PC-3 (cell line): ENCODE measurements around the gene PCDHB2. TPM values are rescaled to one million over a fixed set of nuclear protein-coding genes. Genes with fewer than 3 reads are reported as not detected.
"Not testable (repeated sequence)": the region's sequence is repeated elsewhere in the genome, so short reads cannot be mapped to it uniquely, and the experiment has no call there.

Source experiments
- ATAC-seq: fragments of 200-7000 bp; cut with Tn5 transposase; 2 replicates; pipeline ENCODE4 v1.9.1; 2020; ENCODE audit warnings: mild to moderate bottlenecking, moderate library complexity
- BruUV-seq: library from RNA; stranded (reverse); fragments of 400-500 nt; replicated peaks from 2 replicates; lab custom pipeline; 2021; lab: Mats Ljungman, UMichigan
- CTCF ChIA-PET: fragments of 300-600 bp; sonication (Branson Sonifier 250); formaldehyde crosslinking; loops from one replicate; lab custom pipeline; 2022; ENCODE audit warnings: antibody characterized with exemption; lab: Charles Lee
- POLR2A ChIA-PET: fragments of 300-600 bp; sonication (Branson Sonifier 250); formaldehyde crosslinking; loops from one replicate; lab custom pipeline; 2022; ENCODE audit warnings: antibody characterized with exemption; ENCODE audit not compliant: unreplicated experiment; lab: Charles Lee
- DNase-seq: peaks from one replicate; pipeline ENCODE4 v3.0.0-alpha.2; 2015
- H2AFZ ChIP-seq: fragments of 300-600 bp; sonication (generic); 2 replicates; pipeline ENCODE4 v1.6.0; 2016; ENCODE audit warnings: antibody characterized with exemption, low read length
- H3F3A ChIP-seq: fragments of 300-600 bp; sonication (generic); one replicate; pipeline ENCODE4 v1.6.0; 2017; ENCODE audit warnings: antibody characterized with exemption, low read length, control low read depth, mild to moderate bottlenecking; ENCODE audit not compliant: unreplicated experiment
- H3K27ac ChIP-seq: fragments of 300-600 bp; sonication (generic); 2 replicates; pipeline ENCODE4 v1.5.1; 2016; ENCODE audit warnings: mild to moderate bottlenecking, low read length
- H3K27me3 ChIP-seq: fragments of 300-600 bp; sonication (generic); 2 replicates; pipeline ENCODE4 v1.6.1; 2016; ENCODE audit warnings: low read length, mixed read lengths
- H3K36me3 ChIP-seq: fragments of 300-600 bp; sonication (generic); 2 replicates; pipeline ENCODE4 v1.6.1; 2016; ENCODE audit warnings: low read depth, mixed run types, low read length, mixed read lengths
- H3K4me1 ChIP-seq: fragments of 300-600 bp; sonication (generic); 2 replicates; pipeline ENCODE4 v1.5.1; 2016; ENCODE audit warnings: low read length; ENCODE audit not compliant: insufficient read depth
- H3K4me2 ChIP-seq: fragments of 300-600 bp; sonication (generic); 2 replicates; pipeline ENCODE4 v1.6.0; 2016; ENCODE audit warnings: low read length
- H3K4me3 ChIP-seq: fragments of 300-600 bp; sonication (generic); 2 replicates; pipeline ENCODE4 v1.5.1; 2016; ENCODE audit warnings: mild to moderate bottlenecking, low read length, mixed read lengths
- H3K79me2 ChIP-seq: fragments of 300-600 bp; sonication (generic); 2 replicates; pipeline ENCODE4 v1.6.1; 2017; ENCODE audit warnings: low read length, mixed read lengths
- H3K9ac ChIP-seq: fragments of 300-600 bp; sonication (generic); 2 replicates; pipeline ENCODE4 v1.6.0; 2016; ENCODE audit warnings: mild to moderate bottlenecking, low read length
- H3K9me2 ChIP-seq: fragments of 300-600 bp; sonication (generic); replicated peaks from 2 replicates; pipeline ENCODE4 v1.6.1; 2016; ENCODE audit warnings: mixed run types, low read length, mixed read lengths
- H3K9me3 ChIP-seq: fragments of 300-600 bp; sonication (generic); 2 replicates; pipeline ENCODE4 v1.6.1; 2016; ENCODE audit warnings: low read length, mixed read lengths
- H4K20me1 ChIP-seq: fragments of 300-600 bp; sonication (generic); 2 replicates; pipeline ENCODE4 v1.6.1; 2016; ENCODE audit warnings: low read length, mixed read lengths
- CTCF ChIP-seq: fragments of 300-600 bp; sonication (generic); conservative IDR thresholded peaks from 2 replicates; pipeline ENCODE4 v1.5.1; 2017; ENCODE audit warnings: antibody characterized with exemption, low read depth, mild to moderate bottlenecking, low read length
- EZH2 ChIP-seq: fragments of 300-600 bp; sonication (generic); IDR thresholded peaks from one replicate; pipeline ENCODE4 v1.6.1; 2017; ENCODE audit warnings: antibody characterized with exemption, mild to moderate bottlenecking, low read length; ENCODE audit not compliant: unreplicated experiment
- EZH2phosphoT487 ChIP-seq: fragments of 300-600 bp; sonication (generic); IDR thresholded peaks from 2 replicates; pipeline ENCODE4 v1.6.1; 2018; ENCODE audit warnings: mild to moderate bottlenecking, antibody characterized with exemption, low read length, borderline replicate concordance
- intact Hi-C: fragments of 100-400 bp; cut with micrococcal nuclease; formaldehyde crosslinking; loops from 2 replicates; pipeline ENCODE4 v1.9.0; 2023
- total RNA-seq: library from RNA; depleted of rRNA; stranded (reverse); fragments of >200 nt; gene quantifications from 2 replicates; pipeline ENCODE4 v1.2.3, GENCODE V29; 2014

PCDHB2 gene
- total RNA-seq, 1 experiment from 2014 or later, result 13.8 TPM

- 0 out of 2 replicates have a peak, but pooled peaks cover 5% of the 10 kb centered on the region for H3K79me2 ChIP-seq
- no peaks in the 10 kb centered on the region for H3K27me3 ChIP-seq
- DNase-seq (no peak), ATAC-seq (no peak)
- H4K20me1 ChIP-seq, result no peaks in the 10 kb centered on the region
- ChIA-PET POLR2A (no interaction called here), CTCF (no interaction called here)
- H3K9me3 ChIP-seq, result 0 out of 2 replicates have a peak, but pooled peaks cover 4% of the 10 kb centered on the region
- H3K9ac ChIP-seq, result no peak within 1 kb of the TSS
- H3K36me3 ChIP-seq, result peaks cover 3% of the 10 kb centered on the region; the same call in 1 of the 2 replicates
- no peak within 1 kb of the TSS for H3K4me2 ChIP-seq
- no peak within 1 kb of the TSS for H3K27ac ChIP-seq
- no peaks in the 10 kb centered on the region for H3F3A ChIP-seq
- H3K9me2 ChIP-seq, result no peaks in the 10 kb centered on the region
- no TSS peak for BruUV-seq
- no peak for TF ChIP-seq EZH2phosphoT487
- TF ChIP-seq CTCF, result no peak
- no peak for TF ChIP-seq EZH2
- H2AFZ ChIP-seq, result no peak within 1 kb of the TSS
- no peaks in the 10 kb centered on the region for H3K4me1 ChIP-seq
- no peak within 1 kb of the TSS for H3K4me3 ChIP-seq
- intact Hi-C loops, result no loop called here
Observed at GRCh38 chr5:141100243-141100805, 5.9 kb downstream of the PCDHB2 start, which contains the start of gene PCDHB3. Gene PCDHB3, plus strand, starts transcription at chr5:141100473. Its CDS starts 177 bp downstream, at chr5:141100650.

GRCh38 chr5:141101059-141101458, 6.6 kb downstream of the PCDHB2 start:
- H3K27ac ChIP-seq, result no peak overlapping the region
- no peak overlapping the region for H3K4me3 ChIP-seq
- no peaks in the 10 kb centered on the region for H3F3A ChIP-seq
- TF ChIP-seq CTCF (no peak), EZH2 (no peak), EZH2phosphoT487 (no peak)
- no peak overlapping the region for H2AFZ ChIP-seq
- H3K4me2 ChIP-seq, result no peak overlapping the region
- CTCF ChIA-PET, result no interaction called here
- intact Hi-C loops, result no loop called here
- no peaks in the 10 kb centered on the region for H3K27me3 ChIP-seq
- ATAC-seq (no peak), DNase-seq (no peak)
- H3K9ac ChIP-seq, result no peak overlapping the region
- H4K20me1 ChIP-seq, result no peaks in the 10 kb centered on the region
- POLR2A ChIA-PET, result interaction anchor here (0.6 kb wide), 1 partner anchor 245 kb away, joined by 4 read pairs; no protein-coding TSS in a partner anchor
- 0 out of 2 replicates have a peak, but pooled peaks cover 4% of the 10 kb centered on the region for H3K9me3 ChIP-seq
- H3K36me3 ChIP-seq, result no peaks in the 10 kb centered on the region; the same call in 1 of the 2 replicates
- H3K9me2 ChIP-seq, result no peaks in the 10 kb centered on the region
- no peaks in the 10 kb centered on the region for H3K4me1 ChIP-seq
- no peaks in the 10 kb centered on the region for H3K79me2 ChIP-seq
- no TSS peak for BruUV-seq

- BruUV-seq, H3K27ac ChIP-seq, H4K20me1 ChIP-seq, ATAC-seq, H3K4me1 ChIP-seq, intact Hi-C loops, H3K27me3 ChIP-seq, H3K36me3 ChIP-seq, H3K9me3 ChIP-seq, H3K9me2 ChIP-seq, H3F3A ChIP-seq, CTCF ChIA-PET, H3K4me3 ChIP-seq, H3K79me2 ChIP-seq, H3K4me2 ChIP-seq, H2AFZ ChIP-seq, DNase-seq, H3K9ac ChIP-seq, POLR2A ChIA-PET: not testable (repeated sequence)
Observed at GRCh38 chr5:141102070-141102469, 7.7 kb downstream of the PCDHB2 start.

- CTCF ChIA-PET, intact Hi-C loops: not testable (repeated sequence)
Observed at GRCh38 chr5:141102471-141102870, 8.1 kb downstream of the PCDHB2 start.

More at GRCh38 chr5:141102471-141102870, 8.1 kb downstream of the PCDHB2 start:
- H3K27me3 ChIP-seq, H2AFZ ChIP-seq, H3K9me3 ChIP-seq, H3K79me2 ChIP-seq, DNase-seq, ATAC-seq, H3K9me2 ChIP-seq, BruUV-seq, H3K4me1 ChIP-seq, H3F3A ChIP-seq, POLR2A ChIA-PET, H3K9ac ChIP-seq, H3K27ac ChIP-seq, H4K20me1 ChIP-seq, H3K4me2 ChIP-seq, H3K36me3 ChIP-seq, H3K4me3 ChIP-seq: not testable (repeated sequence)
